Posterior cingulate gyrus (tissue), 11 donors: ENCODE data around the gene AFF2.

ENCODE experiments used
- DNase-seq, 10 donors: peaks; one replicate each; pipeline versions ENCODE4 v3.0.0 to v3.0.0-alpha.2; 2020 to 2021; ENCODE audit warnings: mixed read lengths in 3 of 10
- intact Hi-C: fragments of 100-400 bp; cut with DNase I; formaldehyde crosslinking; loops from one replicate; pipeline ENCODE4 v1.15.1; 2023

The AFF2 gene

GRCh38 chrX:148535639-148536038, 35.2 kb downstream of the AFF2 start:
- intact Hi-C loops: no loop called here

DNA sequence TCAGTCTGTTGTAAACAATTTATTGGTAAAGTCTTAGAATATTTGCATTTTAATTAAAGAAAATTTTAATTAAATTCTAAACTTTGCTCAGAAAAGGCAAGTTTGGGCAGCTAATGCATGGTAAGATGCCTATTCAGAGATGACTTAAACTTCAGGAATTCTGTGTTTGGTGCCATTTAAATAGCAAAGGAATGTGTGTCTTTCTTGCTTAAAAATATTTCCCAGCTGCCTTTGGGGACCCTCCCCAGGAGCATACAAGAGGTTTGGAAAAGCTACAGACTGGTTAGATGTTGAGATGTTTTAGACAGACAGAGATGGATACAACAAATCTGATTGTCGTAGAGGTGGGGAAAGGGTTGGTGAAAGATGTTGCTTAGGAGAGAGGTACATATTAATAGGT, 36.5 kb downstream of the AFF2 start:
- DNase-seq: no peak
- intact Hi-C loops: no loop called here

More at GRCh38 chrX:148535639-148536038, 35.2 kb downstream of the AFF2 start:
- DNase-seq: no peak

DNA sequence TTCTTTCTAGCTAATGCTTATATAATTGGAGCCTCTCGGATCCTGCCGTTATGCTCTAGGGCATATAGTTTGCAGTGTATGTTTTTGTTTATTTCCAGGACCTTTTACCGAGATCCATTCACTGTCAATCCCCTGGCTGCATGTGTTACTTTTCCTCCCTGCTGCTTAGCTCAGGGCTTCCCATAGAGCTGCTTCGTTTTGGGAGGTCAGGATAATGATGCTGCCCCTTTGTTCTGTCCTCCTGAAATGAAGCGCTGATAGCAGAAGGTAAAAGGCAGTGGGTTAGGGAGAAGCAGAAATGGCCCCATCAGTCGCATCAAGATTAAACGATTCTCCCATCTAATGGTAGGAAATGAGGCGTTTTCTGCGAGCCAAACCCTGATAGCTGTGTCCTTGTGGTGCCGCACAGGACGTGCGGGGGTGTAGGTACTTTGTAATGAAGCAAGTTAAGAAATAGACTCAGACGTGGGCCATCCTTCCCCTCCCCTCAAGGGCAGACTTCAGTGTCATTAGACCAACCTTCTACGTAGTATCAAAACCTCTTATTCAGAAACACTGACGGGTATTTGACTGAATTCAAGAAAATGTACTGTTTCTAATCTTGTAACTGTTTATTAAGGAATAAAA, 37.3 kb downstream of the AFF2 start:
- no peak for DNase-seq
- intact Hi-C loops: no loop called here

GRCh38 chrX:148538582-148538981, 38.2 kb downstream of the AFF2 start:
- no peak for DNase-seq
- intact Hi-C loops: no loop called here

- intact Hi-C loops: no loop called here
- no peak for DNase-seq
These were observed 39.7 kb downstream of the AFF2 start for GRCh38 chrX:148540114-148540513.

DNA sequence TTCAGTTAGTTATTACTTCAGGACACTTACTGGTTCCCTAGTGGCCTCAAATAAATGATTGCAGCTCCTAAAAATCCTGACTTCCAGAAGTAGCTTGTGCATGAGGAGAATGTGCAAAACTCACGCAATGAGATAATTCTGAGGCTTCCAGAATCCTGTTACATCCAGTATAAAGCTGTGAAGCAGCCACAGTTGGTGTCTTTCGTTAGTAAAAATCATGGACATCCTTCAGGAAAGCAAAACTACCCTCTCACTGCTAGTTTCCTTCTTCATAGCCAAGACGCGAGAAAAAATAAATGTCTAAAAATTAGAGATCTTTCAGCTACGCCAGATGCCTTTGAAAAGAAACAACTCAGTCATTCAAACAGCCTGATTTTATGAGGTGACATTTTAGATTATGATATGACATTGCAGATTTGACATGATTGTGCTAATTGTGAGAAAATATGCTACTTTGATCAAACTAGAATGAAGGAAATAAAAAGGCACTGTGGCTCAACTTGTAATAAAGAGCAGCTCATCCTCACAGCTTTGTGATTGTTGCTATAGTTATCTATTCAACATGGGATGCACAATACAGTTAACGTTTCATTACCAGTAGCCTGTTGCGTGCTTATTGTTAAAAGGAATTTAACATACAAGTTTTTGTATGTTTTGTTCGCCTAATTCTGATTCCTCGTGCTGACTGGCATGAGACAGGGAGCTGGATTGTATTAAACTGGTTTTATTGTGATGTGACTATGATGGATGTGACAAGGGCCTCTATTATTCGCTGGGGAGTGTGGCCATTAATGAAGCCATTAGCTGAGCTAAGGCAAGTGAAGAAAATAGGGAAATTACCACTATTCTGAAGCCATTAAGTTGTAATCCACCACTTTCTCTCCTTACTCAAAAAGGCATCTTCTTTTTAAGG, 40.5 kb downstream of the AFF2 start:
- intact Hi-C loops: no loop called here
- no peak for DNase-seq

GRCh38 chrX:148541584-148541940, 41.1 kb downstream of the AFF2 start:
- intact Hi-C loops: no loop called here
- no peak for DNase-seq

- intact Hi-C loops: no loop called here
- no peak for DNase-seq
These were observed 42.3 kb downstream of the AFF2 start for GRCh38 chrX:148542481-148543255.

DNA sequence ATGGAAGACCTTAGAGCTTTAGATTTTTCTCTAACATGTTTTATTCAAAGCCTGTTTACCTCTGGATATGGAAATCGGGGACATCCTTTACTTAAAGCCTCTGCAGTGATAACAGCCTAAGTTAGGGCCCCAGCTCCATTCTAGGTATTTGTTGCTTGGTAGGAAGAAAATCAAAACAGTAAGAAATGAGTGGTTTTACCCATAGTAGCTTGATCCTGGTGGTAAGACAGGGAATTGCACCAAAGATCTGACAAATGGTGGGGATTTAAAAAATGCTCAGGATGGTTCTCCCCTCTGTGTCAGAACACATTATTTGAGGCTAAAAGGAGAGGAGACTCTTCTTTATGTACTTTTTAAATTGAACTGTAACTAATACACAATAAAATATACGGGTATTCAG, 52.4 kb downstream of the AFF2 start:
- DNase-seq: no peak
- intact Hi-C loops: no loop called here

DNA sequence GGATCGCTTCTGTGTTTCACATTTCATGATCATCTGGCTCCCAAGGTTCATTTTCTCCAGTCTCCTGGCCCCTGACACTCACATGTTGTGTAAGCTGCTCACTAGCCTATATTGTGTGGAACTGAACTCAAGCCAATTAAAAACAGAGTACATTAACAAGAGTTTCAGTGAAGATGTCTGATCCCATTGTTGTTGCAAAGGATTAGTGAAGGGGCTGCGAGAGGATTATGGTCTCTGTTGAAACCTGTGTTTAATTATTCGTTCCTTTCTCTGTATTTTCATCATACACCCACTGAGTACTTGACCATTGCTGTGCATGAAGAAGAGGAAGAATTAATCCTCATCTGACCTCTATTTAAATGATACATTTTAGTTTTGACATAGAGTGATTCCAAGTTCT, 54.7 kb downstream of the AFF2 start:
- intact Hi-C loops: no loop called here
- no peak for DNase-seq

DNA sequence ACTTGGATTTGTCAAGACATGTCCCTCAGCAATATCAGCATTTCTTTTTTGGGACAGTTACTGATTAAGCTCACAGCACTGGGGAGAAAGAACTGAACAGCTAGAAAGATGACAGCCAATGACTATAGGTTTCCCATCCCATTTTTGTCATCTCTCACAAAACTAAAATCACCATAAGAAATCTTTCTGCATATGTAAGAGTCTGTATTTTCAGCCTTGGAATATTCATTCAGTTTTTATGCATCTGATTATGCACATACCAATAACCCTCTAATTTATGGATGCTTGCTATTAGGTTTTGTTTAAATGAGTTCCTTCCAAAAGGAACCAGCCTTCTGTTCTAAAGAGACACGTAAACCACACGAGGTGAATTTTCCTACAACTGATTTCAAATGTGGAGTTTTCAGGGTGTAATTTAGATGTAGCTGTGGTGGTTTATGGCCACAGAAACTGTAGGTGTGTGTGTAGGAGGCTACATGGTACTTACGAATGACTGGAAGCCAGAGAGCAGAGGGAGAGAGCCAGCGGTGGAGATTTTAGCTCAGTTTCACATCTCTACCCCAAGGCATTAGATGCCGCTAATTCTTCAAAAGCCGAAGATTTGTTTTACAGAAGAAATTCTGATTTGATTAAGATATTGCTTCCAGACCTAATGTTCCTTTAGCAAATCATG, 55.3 kb downstream of the AFF2 start:
- DNase-seq: no peak
- intact Hi-C loops: no loop called here

DNA sequence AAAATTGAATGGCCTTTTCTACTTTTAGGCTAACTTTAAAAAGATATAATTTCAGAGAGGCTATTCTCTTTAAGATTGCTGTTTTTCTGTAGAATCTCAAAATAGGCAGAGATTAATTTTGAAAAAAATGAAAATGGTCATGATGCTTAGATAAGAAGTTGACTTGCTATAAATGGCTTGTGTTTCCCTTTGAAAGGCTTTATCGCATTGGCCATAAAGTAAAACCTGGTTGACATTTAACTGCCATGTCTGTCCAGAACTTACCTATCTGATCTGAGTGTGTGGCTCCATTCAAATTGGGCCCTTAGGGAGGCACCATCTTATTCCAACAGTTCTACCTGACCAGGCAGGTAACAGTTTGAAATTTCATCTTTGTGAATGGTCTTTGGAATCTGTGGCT, 56.1 kb downstream of the AFF2 start:
- DNase-seq: no peak
- intact Hi-C loops: no loop called here

DNA sequence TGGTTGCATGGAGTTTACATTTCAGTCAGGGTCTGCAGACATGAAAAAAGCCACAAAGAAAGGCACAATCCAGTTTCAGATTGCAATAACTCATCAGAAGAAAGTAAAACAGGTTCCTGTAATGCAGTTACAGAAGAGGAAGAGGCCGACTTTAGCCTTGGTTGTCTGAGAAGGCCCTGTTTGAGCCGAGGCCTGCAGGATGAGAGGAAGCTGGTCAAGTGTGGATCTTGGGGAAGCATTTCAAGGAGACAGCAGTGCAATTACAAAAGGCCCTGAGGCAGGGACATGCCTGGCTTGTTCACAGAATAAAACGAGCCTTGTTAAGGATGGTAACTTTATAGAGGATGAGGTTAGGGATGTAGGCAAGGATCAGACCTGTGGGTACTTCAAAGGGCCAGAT, 62.4 kb downstream of the AFF2 start:
- no peak for DNase-seq

DNA sequence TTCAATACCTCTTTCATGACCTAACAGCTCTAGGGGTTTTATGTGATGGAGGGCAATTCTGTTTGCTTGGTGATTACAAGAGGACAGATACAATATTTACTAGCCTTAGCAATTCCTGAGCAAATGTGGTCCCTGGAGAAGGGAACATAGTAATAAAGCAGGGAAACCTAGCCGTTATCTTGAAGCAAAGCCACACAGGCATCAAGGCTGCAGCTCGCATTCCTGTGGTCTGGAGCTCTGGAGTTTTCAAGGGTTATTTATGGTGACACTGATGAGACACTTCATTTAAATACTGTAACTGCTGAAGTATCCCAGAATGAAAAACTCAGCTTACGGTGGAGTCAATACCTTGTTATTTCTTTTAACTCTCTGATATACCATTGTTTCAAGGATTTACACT, 66.8 kb downstream of the AFF2 start:
- intact Hi-C loops: no loop called here
- DNase-seq: no peak

More for the DNA sequence above, 62.4 kb downstream of the AFF2 start:
- intact Hi-C loops: no loop called here

- intact Hi-C loops: no loop called here
These were observed 67.4 kb downstream of the AFF2 start for GRCh38 chrX:148567779-148568178.

GRCh38 chrX:148568763-148569162, 68.3 kb downstream of the AFF2 start:
- intact Hi-C loops: no loop called here
- DNase-seq: no peak

More at GRCh38 chrX:148567779-148568178, 67.4 kb downstream of the AFF2 start:
- no peak for DNase-seq

DNA sequence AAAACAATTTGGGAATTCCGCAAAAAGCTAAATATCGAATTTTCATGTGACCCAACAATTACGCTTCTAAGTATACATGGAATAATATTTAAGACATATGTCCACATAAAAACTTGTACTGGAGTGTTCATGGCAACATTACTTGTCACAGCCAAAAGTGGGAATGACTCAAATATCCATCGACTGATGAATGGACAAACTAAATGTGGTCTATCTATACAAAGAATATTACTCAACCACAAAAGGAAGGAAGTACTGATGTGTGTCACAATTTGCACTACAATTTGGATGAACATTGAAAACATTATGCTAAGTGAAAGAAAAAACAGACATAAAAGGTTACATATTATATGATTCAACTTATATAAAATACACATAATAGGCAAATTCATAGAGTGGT, 71.9 kb downstream of the AFF2 start:
- no peak for DNase-seq
- intact Hi-C loops: no loop called here

DNA sequence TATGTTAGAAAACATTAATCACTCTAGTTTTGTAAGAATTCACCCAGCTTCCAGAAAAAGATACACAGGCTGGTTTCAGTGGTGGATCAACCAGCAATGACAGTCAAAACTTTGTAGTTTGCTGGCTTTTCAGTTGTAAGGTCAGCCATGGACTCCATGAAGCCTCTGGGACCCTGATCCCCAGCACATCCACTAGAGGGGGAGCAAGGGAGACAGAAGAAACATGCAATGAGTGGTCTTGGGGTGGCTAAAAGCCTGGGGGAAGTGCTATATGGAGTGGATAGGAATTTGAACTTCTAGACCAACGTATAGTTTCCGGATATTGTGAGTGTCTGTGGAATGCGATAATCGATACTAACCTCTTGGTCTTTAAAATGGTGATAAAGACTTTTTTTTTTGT, 72.7 kb downstream of the AFF2 start:
- intact Hi-C loops: no loop called here

GRCh38 chrX:148574237-148574973, 74.0 kb downstream of the AFF2 start:
- intact Hi-C loops: no loop called here
- DNase-seq: no peak

More for the DNA sequence above, 72.7 kb downstream of the AFF2 start:
- no peak for DNase-seq

- intact Hi-C loops: no loop called here
- DNase-seq: no peak
These were observed 76.0 kb downstream of the AFF2 start for GRCh38 chrX:148576396-148576795.
